NCI-H774 (cell line): ENCODE results near the gene TMED5.

Experiments
- DNase-seq: peaks from one replicate; lab custom pipeline; 2025; lab: John Stamatoyannopoulos, UW

Gene TMED5

DNA sequence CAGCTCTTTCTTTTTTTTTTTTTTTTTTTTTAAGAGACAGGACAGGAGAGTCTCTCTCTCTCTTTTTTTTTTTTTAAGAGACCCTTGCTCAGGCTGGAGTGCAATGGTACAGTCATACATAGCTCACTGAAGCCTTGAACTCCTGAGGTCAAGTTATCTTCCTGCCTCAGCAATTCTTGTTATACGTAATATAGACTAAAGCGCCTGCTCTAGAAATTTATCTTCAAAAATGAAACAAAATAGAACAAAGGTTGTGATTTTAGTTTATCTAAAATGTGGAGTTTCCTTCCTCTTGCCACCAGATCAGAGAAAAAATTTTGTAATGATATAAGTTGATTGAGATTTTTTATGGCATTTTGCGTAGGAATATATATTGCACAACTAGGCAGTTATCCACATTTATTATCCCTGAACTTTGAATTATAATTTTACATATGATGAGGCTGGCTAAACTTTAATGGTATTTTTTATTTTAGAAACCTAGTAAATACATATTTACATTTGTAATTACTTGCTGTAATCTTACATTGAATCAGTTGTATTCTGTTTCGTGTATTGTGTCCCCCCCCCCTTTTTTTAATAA lies 56.9 kb downstream of the TMED5 start:
- no peak for DNase-seq

DNA sequence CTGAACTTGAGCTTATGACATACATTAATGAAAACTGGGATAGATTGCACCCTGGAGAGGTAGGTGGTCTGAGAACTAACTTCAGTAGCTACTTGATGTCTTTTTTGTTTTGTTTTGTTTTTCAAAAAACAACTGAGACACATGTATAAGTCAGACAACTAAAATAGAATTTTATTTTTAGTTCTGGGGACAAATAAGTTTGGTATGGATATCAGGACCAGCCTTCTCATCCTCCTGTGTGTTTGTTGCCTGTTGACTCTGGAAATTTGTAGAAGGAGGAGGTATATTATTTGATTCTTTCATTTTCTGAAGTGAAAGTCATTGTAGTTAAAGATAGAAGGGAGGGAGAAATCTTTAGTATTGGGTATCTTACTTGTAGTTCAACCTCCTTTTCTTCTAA lies 59.6 kb downstream of the TMED5 start:
- DNase-seq, result no peak

DNA sequence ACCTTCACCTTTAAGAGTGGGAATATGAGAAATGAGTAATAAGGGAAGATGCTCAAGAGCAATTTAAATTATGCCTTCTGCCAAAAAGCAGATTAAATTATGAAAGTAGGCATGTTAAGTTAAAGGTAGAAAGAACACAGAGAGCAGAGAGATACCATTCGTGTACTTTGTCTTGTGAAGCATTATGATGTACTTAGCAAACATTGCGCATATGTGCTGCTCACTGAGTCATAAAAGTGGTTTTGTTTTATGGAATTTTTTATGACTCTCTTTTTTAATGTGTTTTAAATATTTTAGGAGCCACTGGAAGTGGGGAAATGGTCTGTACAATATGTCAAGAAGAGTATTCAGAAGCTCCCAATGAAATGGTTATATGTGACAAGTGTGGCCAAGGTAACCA lies 65.8 kb downstream of the TMED5 start:
- no peak for DNase-seq

DNA sequence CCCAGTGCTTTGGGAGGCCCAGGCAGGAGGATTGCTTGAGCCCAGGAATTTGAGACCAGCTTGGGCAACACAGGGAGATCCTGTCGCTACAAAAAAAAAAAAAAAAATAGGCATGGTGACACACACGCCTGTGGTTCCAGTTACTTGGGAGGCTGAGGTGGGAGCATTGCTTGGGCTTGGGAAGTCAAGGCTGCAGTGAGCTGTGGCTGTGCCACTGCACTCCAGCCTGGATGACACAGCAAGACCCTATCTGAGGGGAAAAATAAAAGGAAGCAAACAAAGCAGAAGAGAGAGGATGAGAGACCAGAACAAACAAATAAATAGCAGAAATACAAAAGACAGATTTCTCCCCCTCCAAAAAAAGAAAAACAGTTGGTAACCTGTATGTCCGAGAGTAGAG lies 67.1 kb downstream of the TMED5 start:
- no peak for DNase-seq

DNA sequence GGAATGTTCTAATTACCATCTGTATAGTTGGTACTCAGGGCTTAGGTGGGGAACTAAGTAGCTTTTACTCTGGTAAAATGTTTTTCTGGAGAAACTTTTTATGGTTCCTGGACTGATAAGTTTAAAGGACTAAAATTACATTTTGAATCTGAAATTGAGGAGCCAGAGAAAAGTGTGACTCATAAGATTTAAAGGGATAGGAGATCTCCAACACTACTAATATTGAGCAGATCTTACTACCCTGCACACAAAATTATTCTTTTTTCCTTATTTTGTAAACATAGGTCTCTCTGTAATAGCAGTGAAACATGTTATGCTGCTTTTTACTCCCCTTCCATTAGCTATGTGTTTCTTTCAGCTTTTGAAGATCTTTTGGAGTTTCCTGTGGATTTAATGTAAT lies 68.7 kb downstream of the TMED5 start:
- DNase-seq, result no peak

DNA sequence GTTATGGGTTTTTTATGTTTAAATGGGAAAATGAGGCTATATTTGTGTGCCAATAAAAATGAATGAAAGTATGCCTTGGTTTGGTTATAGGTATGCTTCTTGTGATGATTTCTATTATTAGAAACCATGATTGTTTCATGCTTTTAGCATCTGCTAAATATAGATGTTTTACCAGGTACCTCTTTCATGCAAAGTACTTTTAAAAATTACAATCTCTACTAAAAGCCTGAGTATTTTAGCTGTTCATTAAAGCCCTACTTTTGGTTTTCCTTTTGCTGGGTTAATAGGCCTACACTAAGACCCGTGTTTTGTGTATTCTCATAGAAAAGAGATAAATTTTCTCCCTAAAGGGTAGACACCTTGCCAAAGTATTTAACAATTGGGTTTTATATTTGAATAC lies 69.1 kb downstream of the TMED5 start:
- DNase-seq, result no peak

DNA sequence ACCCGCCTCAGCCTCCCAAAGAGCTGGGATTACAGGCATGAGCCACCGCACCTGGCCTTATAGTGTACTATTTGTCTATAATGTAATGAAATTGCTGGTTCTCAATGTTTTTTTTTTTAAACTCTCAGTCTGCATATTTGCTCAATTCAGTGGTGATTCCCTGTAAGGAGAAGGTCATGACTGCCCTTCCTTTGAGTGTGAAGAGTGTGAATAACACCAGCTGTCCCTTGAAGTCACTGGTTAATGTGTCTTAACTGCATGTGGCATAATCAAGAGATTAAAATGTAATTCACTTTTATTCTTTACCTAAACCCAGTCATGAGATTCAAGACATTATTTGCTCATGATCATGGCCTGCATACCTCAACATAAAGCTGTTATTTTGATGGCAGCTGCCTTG lies 70.6 kb downstream of the TMED5 start:
- DNase-seq, result no peak

DNA sequence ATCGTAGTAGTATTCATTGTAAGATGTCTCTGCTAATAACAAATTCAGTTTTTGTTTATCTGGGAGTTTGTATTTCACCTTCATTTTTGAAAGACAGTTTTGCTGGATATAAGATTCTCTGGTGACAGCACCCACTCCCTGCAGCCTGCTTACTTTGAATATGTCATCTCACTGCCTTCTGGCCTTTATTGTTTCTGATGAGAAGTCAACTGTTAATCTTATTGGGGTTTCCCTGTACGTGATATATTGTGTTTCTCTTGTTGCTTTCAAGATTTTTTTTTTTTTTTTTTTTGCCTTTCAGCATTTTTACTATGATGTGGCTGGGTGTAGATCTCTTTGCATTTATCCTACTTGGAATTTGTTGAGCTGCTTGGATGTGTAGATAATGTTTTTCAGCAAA lies 71.9 kb downstream of the TMED5 start:
- DNase-seq, result no peak

DNA sequence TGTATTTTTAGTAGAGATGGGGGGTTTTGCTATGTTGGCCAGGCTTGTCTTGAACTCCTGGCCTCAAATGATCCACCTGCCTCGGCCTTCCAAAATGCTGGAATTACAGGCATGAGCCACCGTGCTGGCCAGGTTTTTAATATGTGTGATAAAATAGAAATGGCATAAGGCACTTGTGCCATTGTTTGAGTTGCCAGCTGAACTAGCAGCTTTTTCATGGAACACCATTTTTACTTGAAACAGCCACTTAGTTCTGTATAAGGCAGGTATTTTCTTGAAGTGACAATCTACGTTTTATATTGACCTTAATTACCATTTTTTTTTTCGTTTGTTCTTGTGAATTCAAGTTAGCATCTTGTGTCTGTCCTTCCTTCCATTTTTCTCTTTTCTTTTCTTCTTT lies 72.8 kb downstream of the TMED5 start:
- no peak for DNase-seq

DNA sequence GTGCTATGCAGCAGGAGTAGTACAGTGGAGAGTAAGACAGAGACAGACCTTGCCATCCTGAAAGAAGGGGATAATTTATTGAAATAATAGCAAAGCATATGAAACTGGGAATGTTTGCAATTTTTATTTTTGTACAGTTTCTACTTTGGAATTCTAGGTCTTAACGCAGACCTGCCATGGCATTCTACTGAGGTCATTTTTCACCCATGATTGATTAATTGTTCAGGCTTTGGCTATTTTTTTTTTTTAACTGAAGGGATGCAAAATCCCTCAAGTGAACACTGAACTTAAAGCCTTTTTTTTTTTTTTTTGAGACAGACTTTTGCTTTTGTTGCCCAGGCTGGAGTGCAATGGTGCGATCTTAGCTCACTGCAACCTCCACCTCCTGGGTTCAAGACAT lies 74.0 kb downstream of the TMED5 start:
- DNase-seq, result no peak

DNA sequence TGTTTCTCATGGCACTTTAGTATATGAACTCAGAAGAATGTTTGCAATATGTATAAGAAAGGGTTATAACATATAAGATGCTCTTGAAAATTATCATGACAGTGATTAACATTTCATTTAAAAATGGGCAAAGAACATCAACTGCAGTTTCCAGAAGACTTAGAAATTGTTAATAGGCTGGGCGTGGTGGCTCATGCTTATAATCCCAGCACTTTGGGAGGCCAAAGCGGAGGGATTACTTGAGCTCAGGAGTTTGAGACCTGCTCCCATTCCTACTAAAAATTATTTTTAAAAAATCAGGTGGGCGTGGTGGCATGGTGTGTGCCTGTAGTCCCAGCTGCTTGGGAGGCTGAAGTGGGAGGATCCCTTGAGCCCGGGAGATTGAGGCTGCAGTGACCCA lies 78.1 kb downstream of the TMED5 start:
- no peak for DNase-seq
